KBM-7 (cell line): ENCODE results near the gene AADACL2.

ENCODE experiments used
- DNase-seq: peaks from one replicate; pipeline ENCODE4 v3.0.0-alpha.2; 2015
- in situ Hi-C: fragments of 300-500 bp; cut with MboI; formaldehyde crosslinking; loops from 2 replicates; pipeline ENCODE4 v1.14.3; 2020; ENCODE audit warnings: low sequenced_read_pairs, low pct_unique_long_range_greater_than_20kb, mixed read lengths

The AADACL2 gene

DNA sequence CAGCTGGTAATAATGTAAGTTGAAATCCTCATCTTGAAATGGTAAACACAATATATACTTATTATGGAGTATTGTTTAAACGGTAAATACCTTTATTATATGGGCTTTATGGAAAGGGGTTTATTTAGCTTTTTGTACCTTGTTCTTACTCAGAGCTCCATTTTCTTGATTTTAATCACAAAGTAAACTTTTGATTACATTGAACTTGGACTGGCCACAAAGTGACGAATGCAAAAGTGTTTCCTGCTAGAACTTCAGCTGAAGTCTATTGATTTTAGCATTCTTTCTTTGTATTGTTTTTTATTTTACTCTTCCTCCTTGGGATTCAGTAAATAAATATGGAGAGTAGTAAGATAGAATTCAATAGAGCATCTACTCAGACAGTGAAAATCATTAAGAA, 60.4 kb downstream of the AADACL2 start:
- no peak for DNase-seq
- in situ Hi-C loops = no loop called here

DNA sequence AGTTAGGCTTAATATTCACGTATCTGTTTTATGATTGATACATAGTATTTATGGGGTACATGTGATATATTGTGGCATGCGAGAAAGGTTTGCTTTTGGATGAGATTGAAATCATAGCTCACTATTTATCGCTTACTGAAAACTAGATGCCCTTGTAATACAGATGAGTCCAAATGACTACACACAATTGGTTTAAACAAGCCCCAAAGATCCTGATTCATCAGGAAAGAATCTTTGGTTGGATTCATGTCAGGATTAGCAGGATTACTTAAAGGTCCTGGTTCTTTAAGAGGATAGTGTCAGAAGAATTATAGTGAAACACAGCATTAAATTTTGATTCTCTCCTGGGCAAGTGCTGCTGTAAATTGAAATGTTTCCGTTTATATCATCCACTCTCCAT, 61.5 kb downstream of the AADACL2 start:
- no peak for DNase-seq
- in situ Hi-C loops = no loop called here

DNA sequence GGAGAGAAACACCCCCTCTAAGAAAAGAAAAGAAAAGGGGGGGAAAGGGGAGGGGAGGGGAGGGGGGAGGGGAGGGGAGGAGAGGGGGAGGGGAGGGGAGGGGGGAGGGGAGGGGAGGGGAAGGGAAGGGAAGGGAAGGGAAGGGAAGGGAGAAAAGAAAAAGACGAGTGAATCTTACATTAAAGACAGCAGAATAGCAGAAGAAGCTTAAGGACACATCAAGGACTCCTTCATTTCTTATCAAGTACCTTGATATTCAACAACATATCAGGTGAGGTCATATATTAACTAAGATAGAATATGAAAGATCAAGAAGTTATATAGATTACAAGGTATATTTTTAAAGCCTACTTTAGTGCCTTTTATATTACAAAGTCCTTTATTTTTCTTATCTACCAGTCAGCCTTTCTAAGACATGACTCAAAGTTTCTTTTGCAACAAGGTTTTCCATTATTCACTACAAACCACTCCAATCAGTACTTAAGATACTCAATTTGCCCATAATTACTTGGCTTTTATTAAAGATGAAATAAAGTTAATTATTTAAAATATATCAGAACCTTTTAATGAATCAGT, 62.5 kb downstream of the AADACL2 start:
- in situ Hi-C loops = no loop called here
- no peak for DNase-seq

DNA sequence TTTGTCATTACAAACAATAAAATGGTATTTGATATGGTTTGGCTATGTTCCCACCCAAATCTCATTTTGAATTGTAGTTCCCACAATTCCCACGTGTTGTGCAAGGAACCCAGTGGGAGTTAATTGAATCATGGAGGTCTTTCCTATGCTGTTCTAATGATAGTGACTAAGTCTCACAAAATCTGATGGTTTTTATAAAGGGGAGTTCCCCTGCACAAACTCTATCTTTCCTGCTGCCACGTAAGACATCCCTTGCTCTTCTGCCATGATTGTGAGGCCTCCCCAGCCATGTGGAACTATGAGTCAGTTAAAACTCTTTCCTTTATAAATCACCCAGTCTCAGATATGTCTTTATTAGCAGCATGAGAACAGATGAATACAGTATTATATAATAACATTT, 64.7 kb downstream of the AADACL2 start:
- DNase-seq = no peak
- in situ Hi-C loops = no loop called here

DNA sequence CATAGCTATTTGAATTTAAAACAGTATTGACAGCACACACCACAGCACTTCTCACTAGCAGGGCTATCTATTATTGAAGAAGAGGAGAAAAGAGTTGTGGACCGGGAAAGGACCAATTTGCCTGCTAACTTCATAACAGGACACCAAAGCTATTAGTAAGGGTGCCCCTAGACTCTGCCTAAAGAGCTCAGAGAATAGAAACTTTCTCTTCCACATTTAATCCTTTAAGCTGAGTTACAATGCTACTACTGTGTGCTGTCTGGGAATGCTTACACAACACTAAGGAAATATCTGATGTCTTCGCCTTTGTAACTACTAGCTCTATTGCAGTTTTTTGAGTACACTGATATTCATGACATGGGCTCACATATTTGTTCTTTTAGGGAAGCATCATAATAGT, 66.7 kb downstream of the AADACL2 start:
- DNase-seq = no peak
- in situ Hi-C loops = no loop called here

DNA sequence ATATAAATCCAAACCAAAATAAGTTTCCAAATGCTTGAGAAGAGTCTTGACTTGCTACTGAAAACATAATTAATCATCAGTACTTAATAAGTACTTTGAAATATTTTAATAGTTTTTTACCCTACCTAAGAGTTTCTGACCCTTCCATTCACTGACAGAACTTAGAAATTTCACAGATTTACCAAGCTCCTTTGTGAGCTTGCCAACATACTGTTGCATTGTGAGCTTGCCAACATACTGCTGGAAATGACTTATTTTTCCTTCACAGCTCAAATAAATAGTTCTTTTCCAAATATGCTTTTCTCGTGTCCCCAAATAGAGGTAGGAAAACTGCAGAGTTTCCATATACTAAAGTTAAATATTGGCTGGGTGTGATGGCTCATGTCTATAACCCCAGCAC, 70.5 kb downstream of the AADACL2 start:
- no peak for DNase-seq
- in situ Hi-C loops = no loop called here

DNA sequence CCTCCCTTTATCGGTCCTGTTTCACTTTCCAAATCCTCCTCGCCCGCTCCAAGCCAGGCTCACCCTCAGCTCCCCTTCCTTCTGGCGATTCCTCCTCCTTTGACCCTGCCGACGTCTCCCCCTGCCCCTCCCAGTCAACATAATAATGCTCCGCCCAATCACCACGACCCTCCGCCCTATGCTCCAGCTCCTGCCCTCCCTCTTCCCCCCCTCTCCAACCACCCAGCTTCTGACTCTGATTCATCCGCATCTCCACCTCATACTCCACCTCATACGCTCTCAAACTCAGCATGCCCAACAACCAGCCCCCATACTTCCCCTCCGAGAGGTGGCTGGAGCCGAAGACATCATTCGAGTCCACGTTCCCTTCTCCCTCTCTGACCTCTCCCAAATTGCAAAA, 73.1 kb downstream of the AADACL2 start:
- no peak for DNase-seq
- in situ Hi-C loops = no loop called here
